ENCODE data around the gene PFDN5.

DNA sequence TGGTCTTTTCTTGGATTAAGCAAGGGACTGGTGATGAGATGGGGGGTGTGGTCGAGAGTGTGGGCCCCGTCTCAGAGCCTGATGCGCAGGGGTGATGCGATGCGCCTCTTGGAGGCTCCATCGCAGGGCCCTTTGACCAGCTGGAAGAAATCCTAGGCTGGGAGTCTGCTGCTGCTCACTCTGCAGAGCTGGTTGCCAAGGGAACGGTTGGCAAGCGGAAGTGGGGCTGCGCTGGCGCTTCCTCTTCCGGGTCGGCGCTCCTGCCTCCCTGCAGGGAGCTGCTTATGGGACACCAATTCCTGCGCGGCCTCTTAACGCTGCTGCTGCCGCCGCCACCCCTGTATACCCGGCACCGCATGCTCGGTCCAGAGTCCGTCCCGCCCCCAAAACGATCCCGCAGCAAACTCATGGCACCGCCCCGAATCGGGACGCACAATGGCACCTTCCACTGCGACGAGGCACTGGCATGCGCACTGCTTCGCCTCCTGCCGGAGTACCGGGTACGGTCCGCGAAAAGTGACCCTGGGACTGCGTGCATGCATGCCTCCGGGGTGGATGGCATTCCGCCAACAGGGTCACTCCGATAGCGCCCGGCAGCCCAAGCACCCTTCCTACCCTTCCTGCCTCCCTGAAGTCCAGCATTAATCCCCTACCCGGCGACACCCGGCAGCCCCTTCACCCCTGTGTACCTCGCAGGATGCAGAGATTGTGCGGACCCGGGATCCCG, 4.3 kb downstream of the PFDN5 start, which contains the start of gene MYG1:
- TF ChIP-seq, protein P1, sequence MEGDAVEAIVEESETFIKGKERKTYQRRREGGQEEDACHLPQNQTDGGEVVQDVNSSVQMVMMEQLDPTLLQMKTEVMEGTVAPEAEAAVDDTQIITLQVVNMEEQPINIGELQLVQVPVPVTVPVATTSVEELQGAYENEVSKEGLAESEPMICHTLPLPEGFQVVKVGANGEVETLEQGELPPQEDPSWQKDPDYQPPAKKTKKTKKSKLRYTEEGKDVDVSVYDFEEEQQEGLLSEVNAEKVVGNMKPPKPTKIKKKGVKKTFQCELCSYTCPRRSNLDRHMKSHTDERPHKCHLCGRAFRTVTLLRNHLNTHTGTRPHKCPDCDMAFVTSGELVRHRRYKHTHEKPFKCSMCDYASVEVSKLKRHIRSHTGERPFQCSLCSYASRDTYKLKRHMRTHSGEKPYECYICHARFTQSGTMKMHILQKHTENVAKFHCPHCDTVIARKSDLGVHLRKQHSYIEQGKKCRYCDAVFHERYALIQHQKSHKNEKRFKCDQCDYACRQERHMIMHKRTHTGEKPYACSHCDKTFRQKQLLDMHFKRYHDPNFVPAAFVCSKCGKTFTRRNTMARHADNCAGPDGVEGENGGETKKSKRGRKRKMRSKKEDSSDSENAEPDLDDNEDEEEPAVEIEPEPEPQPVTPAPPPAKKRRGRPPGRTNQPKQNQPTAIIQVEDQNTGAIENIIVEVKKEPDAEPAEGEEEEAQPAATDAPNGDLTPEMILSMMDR (IDR thresholded peaks at IDR 0.05; ENCODE audit: insufficient read depth, low read length), result no peak
- TF ChIP-seq GABPA (IDR thresholded peaks at IDR 0.05; ENCODE audit: low read depth), result peak; percentile 96
- peak; percentile 91 for TF ChIP-seq POLR2AphosphoS5 (IDR thresholded peaks at IDR 0.05; ENCODE audit: low read depth)
- TF ChIP-seq, protein P2, sequence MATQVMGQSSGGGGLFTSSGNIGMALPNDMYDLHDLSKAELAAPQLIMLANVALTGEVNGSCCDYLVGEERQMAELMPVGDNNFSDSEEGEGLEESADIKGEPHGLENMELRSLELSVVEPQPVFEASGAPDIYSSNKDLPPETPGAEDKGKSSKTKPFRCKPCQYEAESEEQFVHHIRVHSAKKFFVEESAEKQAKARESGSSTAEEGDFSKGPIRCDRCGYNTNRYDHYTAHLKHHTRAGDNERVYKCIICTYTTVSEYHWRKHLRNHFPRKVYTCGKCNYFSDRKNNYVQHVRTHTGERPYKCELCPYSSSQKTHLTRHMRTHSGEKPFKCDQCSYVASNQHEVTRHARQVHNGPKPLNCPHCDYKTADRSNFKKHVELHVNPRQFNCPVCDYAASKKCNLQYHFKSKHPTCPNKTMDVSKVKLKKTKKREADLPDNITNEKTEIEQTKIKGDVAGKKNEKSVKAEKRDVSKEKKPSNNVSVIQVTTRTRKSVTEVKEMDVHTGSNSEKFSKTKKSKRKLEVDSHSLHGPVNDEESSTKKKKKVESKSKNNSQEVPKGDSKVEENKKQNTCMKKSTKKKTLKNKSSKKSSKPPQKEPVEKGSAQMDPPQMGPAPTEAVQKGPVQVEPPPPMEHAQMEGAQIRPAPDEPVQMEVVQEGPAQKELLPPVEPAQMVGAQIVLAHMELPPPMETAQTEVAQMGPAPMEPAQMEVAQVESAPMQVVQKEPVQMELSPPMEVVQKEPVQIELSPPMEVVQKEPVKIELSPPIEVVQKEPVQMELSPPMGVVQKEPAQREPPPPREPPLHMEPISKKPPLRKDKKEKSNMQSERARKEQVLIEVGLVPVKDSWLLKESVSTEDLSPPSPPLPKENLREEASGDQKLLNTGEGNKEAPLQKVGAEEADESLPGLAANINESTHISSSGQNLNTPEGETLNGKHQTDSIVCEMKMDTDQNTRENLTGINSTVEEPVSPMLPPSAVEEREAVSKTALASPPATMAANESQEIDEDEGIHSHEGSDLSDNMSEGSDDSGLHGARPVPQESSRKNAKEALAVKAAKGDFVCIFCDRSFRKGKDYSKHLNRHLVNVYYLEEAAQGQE (IDR thresholded peaks at IDR 0.05; ENCODE audit: insufficient replicate concordance, low read depth), result no peak
- TF ChIP-seq SPI1 (IDR thresholded peaks at IDR 0.05; ENCODE audit: borderline replicate concordance, low read depth), result peak; percentile 86

Data from HL-60 (cell line).